Measurements from ENCODE around the gene GEMIN7. TPM values are rescaled to one million over a fixed set of nuclear protein-coding genes. Genes with fewer than 3 reads are reported as not detected.

Gene GEMIN7
- total and polyA plus RNA-seq, 4 donors: 18.7 to 29.0 (median 22.7) TPM

- Histone ChIP-seq H3K9me3 (ENCODE audit: control insufficient read depth in 4 of 4, insufficient read depth in 3 of 4, low read length in 3 of 4) (no peaks in the 10 kb centered on the region), H3K4me1 (ENCODE audit: control insufficient read depth in 5 of 5, insufficient read depth in 5 of 5, low read length in 5 of 5) (peaks cover 9 to 39% (median 34%) of the 10 kb centered on the region in 5 donors), H3K9ac (ENCODE audit: insufficient read depth in 1 of 2, low read length in 2 of 2) (peak overlapping the region in 1 of 2 donors; percentile 30), H3K4me3 (no peak overlapping the region), H3K27ac (ENCODE audit: low read depth in 1 of 2, low read length in 1 of 2) (no peak overlapping the region), H3K27me3 (ENCODE audit: control insufficient read depth in 3 of 3, insufficient read depth in 3 of 3, low read length in 2 of 3) (no peaks in the 10 kb centered on the region), H3K36me3 (ENCODE audit: control insufficient read depth in 4 of 4, insufficient read depth in 4 of 4, low read length in 4 of 4) (peaks cover 0 to 4% (median 1%) of the 10 kb centered on the region in 4 donors)
- no peak for TF ChIP-seq CTCF (IDR thresholded peaks at IDR 0.05; ENCODE audit: control extremely low read depth, extremely low read depth)
- ATAC-seq (ENCODE audit: insufficient read depth, low FRiP score) (no peak), DNase-seq (no peak)
- 82 to 91% methylated on average over 5 of the region's 5 CpGs for WGBS, 2 donors
Measured at GRCh38 chr19:45094707-45095106, 15.6 kb downstream of the GEMIN7 start.

GRCh38 chr19:45095496-45096413 is 16.7 kb downstream of the GEMIN7 start:
- Histone ChIP-seq H3K27me3 (ENCODE audit: control insufficient read depth in 3 of 3, insufficient read depth in 3 of 3, low read length in 2 of 3) (no peaks in the 10 kb centered on the region), H3K4me3 (no peak overlapping the region), H3K9me3 (ENCODE audit: control insufficient read depth in 4 of 4, insufficient read depth in 3 of 4, low read length in 3 of 4) (no peaks in the 10 kb centered on the region), H3K36me3 (ENCODE audit: control insufficient read depth in 4 of 4, insufficient read depth in 4 of 4, low read length in 4 of 4) (peaks cover 0 to 2% (median 0%) of the 10 kb centered on the region in 4 donors), H3K9ac (ENCODE audit: insufficient read depth in 1 of 2, low read length in 2 of 2) (no peak overlapping the region), H3K4me1 (ENCODE audit: control insufficient read depth in 5 of 5, insufficient read depth in 5 of 5, low read length in 5 of 5) (peaks cover 9 to 39% (median 34%) of the 10 kb centered on the region in 5 donors), H3K27ac (ENCODE audit: low read depth in 1 of 2, low read length in 1 of 2) (no peak overlapping the region)
- ATAC-seq (ENCODE audit: insufficient read depth, low FRiP score): no peak
- DNase-seq: no peak
- TF ChIP-seq CTCF (IDR thresholded peaks at IDR 0.05; ENCODE audit: control extremely low read depth, extremely low read depth): no peak
- 85 to 89% methylated on average over 14 of the region's 14 CpGs for WGBS, 2 donors

- 87 to 96% methylated on average over 7 of the region's 7 CpGs for WGBS, 2 donors
- H3K9me3 ChIP-seq (ENCODE audit: control insufficient read depth in 4 of 4, insufficient read depth in 3 of 4, low read length in 3 of 4): no peaks in the 10 kb centered on the region
- no peak overlapping the region for H3K4me3 ChIP-seq
- no peak overlapping the region for H3K27ac ChIP-seq (ENCODE audit: low read depth in 1 of 2, low read length in 1 of 2)
- ATAC-seq (ENCODE audit: insufficient read depth, low FRiP score) (no peak), DNase-seq (no peak)
- peaks cover 0 to 2% (median 0%) of the 10 kb centered on the region in 4 donors for H3K36me3 ChIP-seq (ENCODE audit: control insufficient read depth in 4 of 4, insufficient read depth in 4 of 4, low read length in 4 of 4)
- no peak overlapping the region for H3K9ac ChIP-seq (ENCODE audit: insufficient read depth in 1 of 2, low read length in 2 of 2)
- no peak for TF ChIP-seq CTCF (IDR thresholded peaks at IDR 0.05; ENCODE audit: control extremely low read depth, extremely low read depth)
- peaks cover 9 to 34% (median 28%) of the 10 kb centered on the region in 5 donors for H3K4me1 ChIP-seq (ENCODE audit: control insufficient read depth in 5 of 5, insufficient read depth in 5 of 5, low read length in 5 of 5)
- no peaks in the 10 kb centered on the region for H3K27me3 ChIP-seq (ENCODE audit: control insufficient read depth in 3 of 3, insufficient read depth in 3 of 3, low read length in 2 of 3)
Measured at GRCh38 chr19:45096700-45097099, 17.6 kb downstream of the GEMIN7 start.

Measured in lung (tissue), 12 donors.